ENCODE data around the gene OSBPL10. TPM values are rescaled to one million over a fixed set of nuclear protein-coding genes. Genes with fewer than 3 reads are reported as not detected.

The OSBPL10 gene
- total and polyA plus RNA-seq, 2 of the 4 experiments (the other 2 are of a cell fraction), result 9.5 to 10.1 TPM

DNA sequence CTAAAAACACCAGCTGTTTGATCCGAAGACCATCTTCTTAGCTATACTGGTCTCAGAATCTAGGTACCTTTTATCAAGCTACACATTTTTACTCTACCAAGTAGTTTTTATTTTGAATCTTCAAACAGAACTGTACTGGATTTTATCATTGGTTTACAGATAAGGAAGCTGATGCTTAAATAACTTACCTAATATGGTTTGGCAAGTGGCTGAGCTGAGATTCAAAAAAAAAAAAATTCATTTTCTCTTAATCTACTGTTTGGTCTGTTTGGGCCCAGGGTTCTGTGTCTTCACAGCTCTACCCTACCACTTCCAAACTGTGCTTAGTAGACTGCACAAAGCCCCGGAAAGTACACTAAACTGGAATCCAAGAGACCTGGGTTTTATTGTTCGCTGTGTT is 36.2 kb upstream of the OSBPL10 start:
- H3K56ac ChIP-seq (ENCODE audit: extremely low read depth, insufficient read depth, low read length), result no peak overlapping the region
- CTCF ChIA-PET, result interaction anchor here (3.1 kb wide), 1 partner anchor 127 kb away, joined by 21 read pairs; no protein-coding TSS in a partner anchor
- no CpG with 5 or more reads among the region's 3 CpGs for WGBS, 2 experiments (ENCODE audit: extremely low coverage in 2 of 2, insufficient read length in 1 of 2)
- no peaks in the 10 kb centered on the region for H3K9me1 ChIP-seq (ENCODE audit: insufficient read depth, low read length)
- in situ Hi-C loops (cut with MboI; ENCODE audit: low sequenced_read_pairs) (no loop called here), intact Hi-C loops (cut with micrococcal nuclease) (loop anchor here (5.0 kb wide), 1 partner anchor 405 kb away; no protein-coding TSS in a partner anchor), dilution Hi-C loops (cut with HindIII; ENCODE audit: low sequenced_read_pairs, unreplicated experiment) (no loop called here)
- peaks cover 5% of the 10 kb centered on the region; the same call in 1 of the 2 replicates for H3K4me1 ChIP-seq (ENCODE audit: control insufficient read depth, insufficient read depth, low read length)
- H3K23ac ChIP-seq (ENCODE audit: low read depth, low read length), result no peak overlapping the region
- no peak overlapping the region for H4K8ac ChIP-seq (ENCODE audit: low read depth in 2 of 2, low read length in 2 of 2)
- H2BK20ac ChIP-seq (ENCODE audit: low read depth, low read length), result no peak overlapping the region
- peaks cover 2% of the 10 kb centered on the region; the same call in 1 of the 2 replicates for H3K27me3 ChIP-seq (ENCODE audit: control insufficient read depth, insufficient read depth, low read length)
- BruUV-seq (replicated peaks), result no TSS peak
- H3K9me3 ChIP-seq (ENCODE audit: control insufficient read depth, insufficient read depth, low read length), result no peaks in the 10 kb centered on the region
- H3K18ac ChIP-seq (ENCODE audit: low read depth, low read length), result no peak overlapping the region
- H3K79me1 ChIP-seq (ENCODE audit: low read depth in 1 of 2, low read length in 2 of 2), result no peaks in the 10 kb centered on the region
- ATAC-seq (ENCODE audit: low read depth), result no peak; the same call in 1 of the 2 replicates
- H2AFZ ChIP-seq (replicated peaks; ENCODE audit: low read length, poor library complexity), result no peak overlapping the region
- no peak overlapping the region for H2AK5ac ChIP-seq (ENCODE audit: low read depth, low read length)
- no peak for TF ChIP-seq NFE2L2 (IDR thresholded peaks at IDR 0.05; ENCODE audit: low read depth, low read length)
- TF ChIP-seq MAZ (IDR thresholded peaks at IDR 0.05; ENCODE audit: borderline replicate concordance, low read depth, low read length), result no peak
- TF ChIP-seq, protein P1, sequence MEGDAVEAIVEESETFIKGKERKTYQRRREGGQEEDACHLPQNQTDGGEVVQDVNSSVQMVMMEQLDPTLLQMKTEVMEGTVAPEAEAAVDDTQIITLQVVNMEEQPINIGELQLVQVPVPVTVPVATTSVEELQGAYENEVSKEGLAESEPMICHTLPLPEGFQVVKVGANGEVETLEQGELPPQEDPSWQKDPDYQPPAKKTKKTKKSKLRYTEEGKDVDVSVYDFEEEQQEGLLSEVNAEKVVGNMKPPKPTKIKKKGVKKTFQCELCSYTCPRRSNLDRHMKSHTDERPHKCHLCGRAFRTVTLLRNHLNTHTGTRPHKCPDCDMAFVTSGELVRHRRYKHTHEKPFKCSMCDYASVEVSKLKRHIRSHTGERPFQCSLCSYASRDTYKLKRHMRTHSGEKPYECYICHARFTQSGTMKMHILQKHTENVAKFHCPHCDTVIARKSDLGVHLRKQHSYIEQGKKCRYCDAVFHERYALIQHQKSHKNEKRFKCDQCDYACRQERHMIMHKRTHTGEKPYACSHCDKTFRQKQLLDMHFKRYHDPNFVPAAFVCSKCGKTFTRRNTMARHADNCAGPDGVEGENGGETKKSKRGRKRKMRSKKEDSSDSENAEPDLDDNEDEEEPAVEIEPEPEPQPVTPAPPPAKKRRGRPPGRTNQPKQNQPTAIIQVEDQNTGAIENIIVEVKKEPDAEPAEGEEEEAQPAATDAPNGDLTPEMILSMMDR (conservative IDR thresholded peaks at IDR 0.05; ENCODE audit: low read depth, low read length), result no peak
- TF ChIP-seq MAFK (IDR thresholded peaks at IDR 0.05; ENCODE audit: low read depth, low read length), result no peak
- TF ChIP-seq BHLHE40 (IDR thresholded peaks at IDR 0.05; ENCODE audit: low read depth, low read length), result no peak
- TF ChIP-seq, protein P2, sequence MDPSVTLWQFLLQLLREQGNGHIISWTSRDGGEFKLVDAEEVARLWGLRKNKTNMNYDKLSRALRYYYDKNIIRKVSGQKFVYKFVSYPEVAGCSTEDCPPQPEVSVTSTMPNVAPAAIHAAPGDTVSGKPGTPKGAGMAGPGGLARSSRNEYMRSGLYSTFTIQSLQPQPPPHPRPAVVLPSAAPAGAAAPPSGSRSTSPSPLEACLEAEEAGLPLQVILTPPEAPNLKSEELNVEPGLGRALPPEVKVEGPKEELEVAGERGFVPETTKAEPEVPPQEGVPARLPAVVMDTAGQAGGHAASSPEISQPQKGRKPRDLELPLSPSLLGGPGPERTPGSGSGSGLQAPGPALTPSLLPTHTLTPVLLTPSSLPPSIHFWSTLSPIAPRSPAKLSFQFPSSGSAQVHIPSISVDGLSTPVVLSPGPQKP (IDR thresholded peaks at IDR 0.05; ENCODE audit: borderline replicate concordance, low read depth, low read length), result no peak
- TF ChIP-seq RCOR1 (IDR thresholded peaks at IDR 0.05; ENCODE audit: insufficient replicate concordance, low read length), result no peak
- no peak for TF ChIP-seq POLR2A (IDR thresholded peaks at IDR 0.05; ENCODE audit: low read depth, low read length)
- TF ChIP-seq RAD21 (IDR thresholded peaks at IDR 0.05; ENCODE audit: low read length), result no peak
- TF ChIP-seq SMC3 (IDR thresholded peaks at IDR 0.05; ENCODE audit: low read depth, low read length), result no peak
- no peak for TF ChIP-seq FOS (IDR thresholded peaks at IDR 0.05; ENCODE audit: low read depth, low read length)
- no peak for TF ChIP-seq CEBPB (IDR thresholded peaks at IDR 0.05; ENCODE audit: low read depth, low read length)
- H2BK120ac ChIP-seq (ENCODE audit: low read depth, low read length), result no peak overlapping the region
- H3K9ac ChIP-seq (ENCODE audit: low read depth, low read length), result no peak overlapping the region
- no peak overlapping the region for H3K27ac ChIP-seq (ENCODE audit: insufficient read depth, low read length)
- H3K4me3 ChIP-seq (ENCODE audit: insufficient read depth, low read depth, low read length), result no peak overlapping the region
- H2AK9ac ChIP-seq (replicated peaks; ENCODE audit: low read depth, low read length, poor library complexity), result no peak overlapping the region
- H2BK5ac ChIP-seq (ENCODE audit: low read depth, low read length, poor library complexity, severe bottlenecking), result no peak overlapping the region
- no peak overlapping the region for H4K91ac ChIP-seq (ENCODE audit: insufficient read depth, low read depth, low read length)
- H4K20me1 ChIP-seq (ENCODE audit: insufficient read depth, low read length), result no peaks in the 10 kb centered on the region
- H2BK15ac ChIP-seq (ENCODE audit: low read depth, low read length), result no peak overlapping the region
- POLR2A ChIA-PET (ENCODE audit: unreplicated experiment), result interaction anchor here (0.6 kb wide), 2 partner anchors 9 to 47 kb away, joined by 3 read pairs; no protein-coding TSS in a partner anchor
- H3K4ac ChIP-seq (ENCODE audit: low read depth, low read length), result no peak overlapping the region
- H3K4me2 ChIP-seq (ENCODE audit: low read depth, low read length), result no peak overlapping the region
- no peak overlapping the region for H4K5ac ChIP-seq (ENCODE audit: low read depth, low read length)
- H3K14ac ChIP-seq (replicated peaks; ENCODE audit: low read depth, low read length), result no peak overlapping the region
- no peaks in the 10 kb centered on the region for H3K36me3 ChIP-seq (ENCODE audit: control insufficient read depth, insufficient read depth, low read length)
- DNase-seq, result no peak
